BE2C (cell line): Measurements from ENCODE around the gene ITGA6.

Source experiments
- DNase-seq: peaks from one replicate; pipeline ENCODE4 v3.0.0-alpha.2; 2020
- H3K27me3 ChIP-seq: fragments of 250-450 bp; sonication (Bioruptor Pico); 2 replicates; pipeline ENCODE4 v1.5.1; 2020; ENCODE audit warnings: mild to moderate bottlenecking
- H3K36me3 ChIP-seq: fragments of 250-450 bp; sonication (Bioruptor Pico); 2 replicates; pipeline ENCODE4 v1.5.1; 2020; ENCODE audit warnings: mild to moderate bottlenecking
- H3K4me1 ChIP-seq: fragments of 250-450 bp; sonication (Bioruptor Pico); 2 replicates; pipeline ENCODE4 v1.5.1; 2020
- H3K4me3 ChIP-seq: 2 replicates; pipeline ENCODE4 v1.5.1; 2011; ENCODE audit warnings: low read depth, low read length
- H3K9me3 ChIP-seq: fragments of 250-450 bp; sonication (Bioruptor Pico); 2 replicates; pipeline ENCODE4 v1.5.1; 2020
- CTCF ChIP-seq: IDR thresholded peaks from 2 replicates; pipeline ENCODE4 v1.5.1; 2012; ENCODE audit warnings: mild to moderate bottlenecking, low read depth, low read length

Gene ITGA6

GRCh38 chr2:172462849-172463381 lies 35.5 kb downstream of the ITGA6 start:
- no peak for DNase-seq

GRCh38 chr2:172464400-172465129 lies 37.2 kb downstream of the ITGA6 start:
- H3K4me1 ChIP-seq, result no peaks in the 10 kb centered on the region
- TF ChIP-seq CTCF, result no peak
- no peak overlapping the region for H3K4me3 ChIP-seq
- no peaks in the 10 kb centered on the region; the same call in 1 of the 2 replicates for H3K27me3 ChIP-seq
- DNase-seq, result no peak
- no peaks in the 10 kb centered on the region for H3K36me3 ChIP-seq
- no peaks in the 10 kb centered on the region for H3K9me3 ChIP-seq

More at GRCh38 chr2:172462849-172463381, 35.5 kb downstream of the ITGA6 start:
- H3K4me3 ChIP-seq, result no peak overlapping the region
- no peaks in the 10 kb centered on the region; the same call in 1 of the 2 replicates for H3K27me3 ChIP-seq
- H3K4me1 ChIP-seq, result no peaks in the 10 kb centered on the region
- TF ChIP-seq CTCF, result no peak
- no peaks in the 10 kb centered on the region for H3K9me3 ChIP-seq
- no peaks in the 10 kb centered on the region for H3K36me3 ChIP-seq

GRCh38 chr2:172465417-172466334 lies 38.3 kb downstream of the ITGA6 start:
- H3K4me1 ChIP-seq, result no peaks in the 10 kb centered on the region
- no peaks in the 10 kb centered on the region; the same call in 1 of the 2 replicates for H3K27me3 ChIP-seq
- H3K4me3 ChIP-seq, result peak overlapping the region; percentile 46
- DNase-seq, result peak; percentile 68
- H3K36me3 ChIP-seq, result no peaks in the 10 kb centered on the region
- TF ChIP-seq CTCF, result peak; percentile 77
- H3K9me3 ChIP-seq, result no peaks in the 10 kb centered on the region

- Histone ChIP-seq H3K36me3 (no peaks in the 10 kb centered on the region), H3K27me3 (no peaks in the 10 kb centered on the region), H3K4me1 (no peaks in the 10 kb centered on the region), H3K9me3 (no peaks in the 10 kb centered on the region), H3K4me3 (no peak overlapping the region)
- peak; percentile 34; the same call in 1 of the 2 replicates for TF ChIP-seq CTCF
- peak; percentile 12 for DNase-seq
These were observed 40.0 kb downstream of the ITGA6 start for GRCh38 chr2:172467382-172467781.

- Histone ChIP-seq H3K36me3 (no peaks in the 10 kb centered on the region), H3K27me3 (no peaks in the 10 kb centered on the region), H3K4me1 (no peaks in the 10 kb centered on the region), H3K4me3 (no peak overlapping the region), H3K9me3 (no peaks in the 10 kb centered on the region)
- TF ChIP-seq CTCF, result no peak
- DNase-seq, result no peak
These were observed 43.9 kb downstream of the ITGA6 start for GRCh38 chr2:172470958-172471922.
